Measurements from ENCODE around the gene CRADD.

DNA sequence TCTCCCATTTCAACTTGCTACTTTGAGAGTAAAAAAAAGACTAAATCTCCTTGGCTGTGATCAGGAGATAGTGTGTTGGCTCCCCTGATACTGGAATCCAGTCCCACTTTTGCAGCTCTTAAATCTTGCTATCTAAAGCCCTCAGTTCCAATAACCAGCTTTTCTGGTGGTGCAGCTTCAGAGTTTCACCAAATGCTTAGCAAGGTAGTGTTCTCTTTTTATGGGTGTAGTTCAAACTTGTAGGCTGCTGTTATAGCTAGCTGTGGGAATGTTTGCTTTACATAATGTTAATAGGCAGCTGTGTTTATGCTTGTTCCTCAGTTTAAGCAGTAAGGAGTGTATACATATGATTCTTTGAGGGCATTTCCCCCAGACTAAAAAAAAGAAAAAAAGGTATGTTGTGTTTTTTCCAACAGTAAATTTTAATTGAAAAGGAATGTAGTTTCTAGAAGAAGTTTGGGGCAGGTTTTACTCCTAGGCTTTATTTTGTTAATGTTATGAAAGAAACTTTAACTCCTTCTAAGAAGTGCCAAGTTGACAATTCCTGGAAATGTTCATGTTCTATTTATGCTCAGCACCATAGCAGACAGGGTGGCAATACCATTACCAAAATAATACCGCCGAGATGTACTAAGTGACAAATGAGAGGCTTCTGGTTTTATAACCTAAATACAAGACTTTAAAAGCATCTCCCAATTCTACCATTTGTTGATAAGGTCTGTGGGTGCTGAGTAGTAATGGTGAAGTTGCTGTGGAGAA is 12.1 kb downstream of the CRADD start:
- TF ChIP-seq, protein P1, sequence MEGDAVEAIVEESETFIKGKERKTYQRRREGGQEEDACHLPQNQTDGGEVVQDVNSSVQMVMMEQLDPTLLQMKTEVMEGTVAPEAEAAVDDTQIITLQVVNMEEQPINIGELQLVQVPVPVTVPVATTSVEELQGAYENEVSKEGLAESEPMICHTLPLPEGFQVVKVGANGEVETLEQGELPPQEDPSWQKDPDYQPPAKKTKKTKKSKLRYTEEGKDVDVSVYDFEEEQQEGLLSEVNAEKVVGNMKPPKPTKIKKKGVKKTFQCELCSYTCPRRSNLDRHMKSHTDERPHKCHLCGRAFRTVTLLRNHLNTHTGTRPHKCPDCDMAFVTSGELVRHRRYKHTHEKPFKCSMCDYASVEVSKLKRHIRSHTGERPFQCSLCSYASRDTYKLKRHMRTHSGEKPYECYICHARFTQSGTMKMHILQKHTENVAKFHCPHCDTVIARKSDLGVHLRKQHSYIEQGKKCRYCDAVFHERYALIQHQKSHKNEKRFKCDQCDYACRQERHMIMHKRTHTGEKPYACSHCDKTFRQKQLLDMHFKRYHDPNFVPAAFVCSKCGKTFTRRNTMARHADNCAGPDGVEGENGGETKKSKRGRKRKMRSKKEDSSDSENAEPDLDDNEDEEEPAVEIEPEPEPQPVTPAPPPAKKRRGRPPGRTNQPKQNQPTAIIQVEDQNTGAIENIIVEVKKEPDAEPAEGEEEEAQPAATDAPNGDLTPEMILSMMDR (IDR thresholded peaks at IDR 0.05): no peak
- TF ChIP-seq POLR2AphosphoS5 (IDR thresholded peaks at IDR 0.05): no peak

All from suprapubic skin (tissue), 3 donors.